HG03354 (cell line): ENCODE measurements around the gene SPDYC.
"Not testable (repeated sequence)": the region's sequence is repeated elsewhere in the genome, so short reads cannot be mapped to it uniquely, and the experiment has no call there.

Experiments used
- ATAC-seq: cut with Tn5 transposase; IDR thresholded peaks from one replicate; pipeline ENCODE4 v1.9.1; 2021; ENCODE audit warnings: mild to moderate bottlenecking; ENCODE audit not compliant: unreplicated experiment, poor library complexity, severe bottlenecking

Gene SPDYC

GRCh38 chr11:65132988-65133700 is 36.9 kb upstream of the SPDYC start:
- no peak for ATAC-seq

GRCh38 chr11:65133724-65134123 is 36.3 kb upstream of the SPDYC start:
- ATAC-seq = peak; percentile 0

DNA sequence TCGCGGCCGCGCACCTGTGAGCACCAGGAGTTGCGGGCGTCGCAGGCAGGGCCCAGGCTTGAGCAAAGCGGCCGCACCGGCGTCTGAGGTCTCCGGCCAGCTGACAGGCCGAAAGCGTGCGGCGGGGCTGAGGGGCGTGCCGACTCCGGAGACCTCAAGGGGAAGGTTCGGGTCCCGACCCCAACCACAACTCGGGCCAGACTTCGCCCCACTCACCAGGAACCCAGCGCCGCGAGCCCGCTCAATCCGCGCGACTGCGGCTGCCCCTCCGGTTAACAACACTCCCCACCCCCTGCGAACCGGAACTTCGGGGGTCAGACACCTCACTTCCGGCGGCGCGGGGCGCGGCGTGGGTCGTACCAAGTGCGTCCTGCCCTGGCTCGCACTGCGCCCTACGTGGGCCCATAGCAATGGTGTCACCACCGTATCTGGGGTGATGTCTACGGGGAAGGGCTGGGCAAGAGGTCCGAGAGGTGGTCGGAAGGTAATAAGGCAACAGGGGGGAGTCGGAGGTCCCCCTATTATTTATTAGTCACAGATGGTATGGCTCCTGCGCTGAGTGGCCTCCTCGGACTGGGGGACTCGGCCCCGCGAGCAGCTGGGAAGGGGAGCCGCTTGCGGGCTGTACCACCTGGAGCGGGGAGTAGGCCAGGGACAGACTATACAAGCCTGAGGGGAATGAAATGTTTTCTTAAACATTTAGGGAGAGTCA is 35.6 kb upstream of the SPDYC start, which contains the start of gene SYVN1:
SYVN1 (minus strand) TSS at position 280 of the 712 bp plus-strand sequence. CDS start 918 bp downstream, outside the sequence.
- peak; percentile 61 for ATAC-seq

DNA sequence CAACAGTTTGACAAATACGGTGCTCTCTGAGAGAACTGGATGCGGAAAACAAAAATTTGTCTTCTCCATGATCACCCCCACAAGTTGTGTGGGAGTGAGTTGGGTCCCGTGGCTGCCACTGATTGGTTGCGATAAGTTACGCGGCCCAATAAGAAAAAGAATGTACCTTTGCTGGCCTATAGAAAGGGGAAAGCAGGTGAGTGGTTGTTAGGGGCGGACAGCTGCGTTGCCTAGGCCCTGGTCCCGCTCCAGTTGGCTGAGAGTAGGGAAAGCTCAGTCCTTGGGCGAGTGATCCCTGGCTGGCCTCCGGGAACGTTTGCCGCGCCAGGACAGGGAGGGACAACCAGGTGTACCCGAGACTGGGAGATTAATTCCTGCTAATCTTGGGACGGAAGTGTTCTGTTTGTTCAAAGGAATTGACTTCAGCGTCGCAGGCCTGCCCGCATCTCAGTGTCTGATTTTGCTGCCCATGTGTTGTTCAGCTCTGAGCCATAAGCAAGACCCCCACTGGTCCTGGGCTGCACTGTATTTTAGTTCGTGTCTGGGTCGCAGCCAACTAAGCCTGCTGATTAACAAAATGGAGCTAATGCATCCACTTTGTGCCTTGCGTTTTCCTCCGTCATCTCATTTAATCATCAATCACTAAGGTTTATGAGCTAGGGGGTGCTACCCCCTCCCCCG is 34.9 kb upstream of the SPDYC start:
- ATAC-seq = peak; percentile 68

DNA sequence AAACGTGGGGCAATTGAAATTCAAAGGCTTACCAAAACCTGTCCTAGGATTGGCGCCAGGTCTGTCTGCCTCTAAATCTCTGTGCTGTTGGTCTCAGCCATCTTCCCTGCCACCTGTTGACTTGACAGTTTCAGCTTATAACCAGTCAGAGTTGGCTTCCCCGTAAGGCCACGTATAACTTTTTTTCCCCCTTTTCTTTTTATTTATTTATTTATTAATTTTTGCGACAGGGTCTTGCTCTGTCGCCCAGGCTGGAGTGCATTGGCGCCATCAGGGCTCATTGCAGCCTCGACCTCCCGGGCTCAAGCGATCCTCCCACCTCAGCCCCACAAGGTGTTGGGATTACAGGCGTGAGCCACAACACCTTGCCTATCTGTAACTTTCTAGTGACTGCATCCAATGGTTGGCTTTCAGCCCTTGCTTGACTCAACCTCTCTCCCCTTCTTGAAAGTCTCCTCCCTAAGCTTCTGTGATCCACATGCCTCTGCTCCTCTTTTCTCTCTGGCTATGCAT is 34.3 kb upstream of the SPDYC start:
- no peak for ATAC-seq

DNA sequence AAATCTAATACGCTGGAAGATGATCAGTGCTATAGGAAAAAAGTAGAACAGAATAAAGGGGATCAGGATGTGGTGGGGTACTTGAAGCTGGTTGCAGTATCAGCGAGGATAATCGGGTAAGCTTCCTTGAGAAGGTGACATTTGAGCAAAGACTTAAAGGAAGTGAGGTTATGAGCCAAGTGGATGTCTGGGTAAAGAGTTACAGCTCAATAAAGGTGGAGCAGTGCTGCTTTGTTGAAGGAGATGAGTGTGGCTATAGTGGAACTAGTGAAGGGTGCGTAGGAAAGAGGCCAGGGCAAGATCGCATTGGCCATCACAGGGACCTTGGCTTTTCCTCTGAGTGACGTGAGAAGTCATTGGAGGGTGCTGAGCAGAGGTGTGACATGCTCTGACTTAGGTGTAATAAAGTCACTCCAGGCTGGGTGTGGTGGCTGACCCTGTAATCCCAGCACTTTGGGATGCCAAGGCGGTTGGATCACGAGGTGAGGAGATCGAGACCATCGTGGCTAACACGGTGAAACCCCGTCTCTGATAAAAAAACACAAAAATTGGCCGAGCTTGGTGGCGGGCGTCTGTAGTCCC is 33.4 kb upstream of the SPDYC start:
- no peak for ATAC-seq

- no peak for ATAC-seq
Observed at GRCh38 chr11:65141896-65142494, 28.0 kb upstream of the SPDYC start.

GRCh38 chr11:65147352-65148075 is 22.5 kb upstream of the SPDYC start:
- ATAC-seq = no peak

GRCh38 chr11:65148657-65149056 is 21.4 kb upstream of the SPDYC start:
- no peak for ATAC-seq

DNA sequence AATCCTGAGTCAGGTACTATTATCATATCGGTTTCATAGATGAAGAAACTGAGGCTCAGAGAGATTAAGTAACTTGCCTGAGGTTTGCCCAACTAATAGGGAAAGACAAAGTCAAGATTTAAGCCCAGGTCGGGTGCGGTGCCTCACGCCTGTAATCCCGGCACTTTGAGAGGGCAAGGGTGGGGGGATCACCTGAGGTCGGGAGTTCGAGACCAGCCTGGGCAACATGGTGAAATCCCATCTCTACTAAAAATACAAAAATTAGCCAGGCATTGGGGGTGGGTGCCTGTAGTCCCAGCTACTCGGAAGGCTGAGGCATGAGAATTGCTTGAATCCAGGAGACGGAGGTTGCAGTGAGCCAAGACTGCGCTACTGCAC is 19.9 kb upstream of the SPDYC start:
- not testable (repeated sequence) for ATAC-seq

GRCh38 chr11:65150509-65151299 is 19.3 kb upstream of the SPDYC start:
- ATAC-seq = no peak

DNA sequence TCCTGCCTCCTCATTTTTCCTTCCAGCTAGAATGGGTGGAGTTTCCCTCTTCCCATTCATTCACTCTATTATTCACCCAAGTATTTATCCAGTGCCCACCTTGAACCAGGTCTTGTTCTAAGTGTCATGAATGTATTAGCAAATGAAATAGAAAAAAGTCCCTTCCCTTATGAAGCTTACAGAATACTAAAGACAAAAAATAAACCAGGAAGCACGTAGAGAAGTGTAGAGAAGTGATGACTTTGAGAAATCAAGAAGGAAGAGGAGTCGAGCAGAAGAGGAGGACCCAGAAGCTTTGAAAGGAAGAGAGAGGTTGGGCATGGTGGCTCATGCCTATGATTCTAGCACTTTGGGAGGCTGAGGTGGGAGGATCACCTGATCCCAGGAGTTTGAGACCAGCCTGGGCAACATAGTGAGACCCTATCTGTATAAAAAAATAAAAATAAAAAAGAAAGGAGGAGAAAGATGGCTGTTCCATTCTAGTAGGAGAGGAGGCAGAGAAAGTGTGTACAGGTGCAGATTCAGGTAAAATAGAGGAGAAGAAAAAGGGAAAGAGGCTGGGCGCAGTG is 18.6 kb upstream of the SPDYC start:
- ATAC-seq = no peak

GRCh38 chr11:65152122-65152521 is 17.9 kb upstream of the SPDYC start:
- no peak for ATAC-seq

- no peak for ATAC-seq
Observed at GRCh38 chr11:65156256-65156655, 13.8 kb upstream of the SPDYC start.

DNA sequence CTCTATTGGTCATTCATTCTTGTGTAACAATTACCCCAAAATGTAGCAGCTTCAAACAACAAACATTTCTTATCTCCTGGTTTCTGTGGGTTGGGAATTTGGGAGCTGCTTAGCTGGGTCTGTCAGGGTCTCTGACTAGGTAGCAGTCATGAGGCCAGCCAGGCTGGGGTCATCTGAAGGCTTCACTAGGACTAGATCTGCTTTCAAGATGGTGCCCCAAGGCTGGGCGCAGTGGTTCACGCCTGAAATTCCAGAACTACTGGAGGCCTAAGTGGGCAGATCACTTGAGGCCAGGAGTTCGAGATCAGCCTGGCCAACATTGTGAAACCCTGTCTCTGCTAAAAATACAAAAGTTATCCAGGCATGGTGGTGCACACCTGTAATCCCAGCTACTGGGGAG is 13.1 kb upstream of the SPDYC start:
- no peak for ATAC-seq

- no peak for ATAC-seq
Observed at GRCh38 chr11:65157336-65157735, 12.7 kb upstream of the SPDYC start.

- peak; percentile 66 for ATAC-seq
Observed at GRCh38 chr11:65159012-65159411, 11.0 kb upstream of the SPDYC start.

- ATAC-seq = no peak
Observed at GRCh38 chr11:65160643-65161042, 9.4 kb upstream of the SPDYC start.
